HCT116 (cell line): ENCODE measurements around the gene HECTD2. TPM values are rescaled to one million over a fixed set of nuclear protein-coding genes. Genes with fewer than 3 reads are reported as not detected.
"Not testable (repeated sequence)": the region's sequence is repeated elsewhere in the genome, so short reads cannot be mapped to it uniquely, and the experiment has no call there.

Experiments
- ATAC-seq: fragments of 200-7000 bp; cut with Tn5 transposase; 2 replicates; pipeline ENCODE4 v1.9.1; 2020; ENCODE audit warnings: mild to moderate bottlenecking, moderate library complexity
- BruUV-seq: library from RNA; stranded (reverse); fragments of 400-500 nt; replicated peaks from 2 replicates; lab custom pipeline; 2021; lab: Mats Ljungman, UMichigan
- CTCF ChIA-PET: fragments of 300-600 bp; sonication (Branson Sonifier 250); formaldehyde crosslinking; loops from one replicate; lab custom pipeline; 2021; ENCODE audit warnings: antibody characterized with exemption; lab: Charles Lee
- POLR2A ChIA-PET: fragments of 300-600, 350-600 bp; sonication (Branson Sonifier 250); formaldehyde crosslinking; loops from one replicate; lab custom pipeline; 2021; ENCODE audit warnings: antibody characterized with exemption; lab: Charles Lee
- RAD21 ChIA-PET, 2 experiments: fragments of 300-600 bp; sonication (Branson Sonifier 250); formaldehyde crosslinking; loops; one replicate each; lab custom pipeline; 2023; ENCODE audit warnings: low total read pairs in 2 of 2; ENCODE audit not compliant: uncharacterized antibody in 2 of 2, unreplicated experiment in 2 of 2, low non-redundant PET in 1 of 2; lab: Charles Lee
- DNase-seq: peaks from one replicate; pipeline ENCODE4 v3.0.0-alpha.2; 2010; ENCODE audit warnings: low read depth, low spot score
- H2AFZ ChIP-seq: fragments of 200-600 bp; shearing (Covaris generic), sonication (generic); 2 replicates; pipeline ENCODE4 v1.6.1; 2017; ENCODE audit warnings: low read depth, mixed run types, mixed read lengths, antibody characterized with exemption, low read length; ENCODE audit not compliant: poor library complexity, severe bottlenecking
- H3K27ac ChIP-seq: 2 replicates; pipeline ENCODE4 v1.5.1; 2012; ENCODE audit warnings: low read depth, low read length
- H3K27me3 ChIP-seq: fragments of 200-600 bp; sonication (generic); 2 replicates; pipeline ENCODE4 v1.6.1; 2016; ENCODE audit warnings: mixed run types, low read length, mixed read lengths; ENCODE audit not compliant: insufficient read depth
- H3K36me3 ChIP-seq, 2 experiments: fragments of 200-500 bp in 1 of 2; fragments of 200-600 bp in 1 of 2; sonication (Bioruptor generic) in 1 of 2; sonication (generic) in 1 of 2; 2 replicates each; pipeline versions ENCODE4 v1.5.1 to v1.6.1; 2014 to 2016; ENCODE audit warnings: low read length in 2 of 2, inconsistent platforms in 1 of 2, mixed read lengths in 1 of 2, mixed run types in 1 of 2; ENCODE audit not compliant: insufficient read depth in 2 of 2, control insufficient read depth in 1 of 2
- H3K4me1 ChIP-seq, 2 experiments: fragments of 200-600 bp in 1 of 2; sonication (generic) in 1 of 2; 2 replicates each; pipeline versions ENCODE4 v1.5.1 to v1.6.1; 2012 to 2017; ENCODE audit warnings: low read length in 2 of 2, inconsistent platforms in 1 of 2, mild to moderate bottlenecking in 1 of 2, mixed read lengths in 1 of 2, mixed run types in 1 of 2, moderate library complexity in 1 of 2; ENCODE audit not compliant: insufficient read depth in 2 of 2, control insufficient read depth in 1 of 2
- H3K4me2 ChIP-seq: fragments of 200-600 bp; sonication (generic); 2 replicates; pipeline ENCODE4 v1.6.1; 2017; ENCODE audit warnings: mixed run types, low read length, mixed read lengths
- H3K4me3 ChIP-seq, 2 experiments: fragments of 200-600 bp in 1 of 2; sonication (generic) in 1 of 2; replicated peaks in 1 of 2; 2 replicates each; pipeline ENCODE4 v1.5.1; 2011 to 2016; ENCODE audit warnings: low read length in 2 of 2, control low read depth in 1 of 2, low read depth in 1 of 2, mild to moderate bottlenecking in 1 of 2, mixed read lengths in 1 of 2, mixed run types in 1 of 2
- H3K79me2 ChIP-seq: fragments of 200-600 bp; sonication (generic); 2 replicates; pipeline ENCODE4 v1.6.1; 2017; ENCODE audit warnings: mild to moderate bottlenecking, mixed run types, low read length, moderate library complexity, mixed read lengths; ENCODE audit not compliant: insufficient read depth
- H3K9ac ChIP-seq: fragments of 200-600 bp; sonication (generic); 2 replicates; pipeline ENCODE4 v1.6.1; 2016; ENCODE audit warnings: low read length, mixed read lengths
- H3K9me2 ChIP-seq: fragments of 200-600 bp; sonication (generic), shearing (Covaris generic); 2 replicates; pipeline ENCODE4 v1.6.1; 2017; ENCODE audit warnings: mixed run types, mild to moderate bottlenecking, moderate library complexity; ENCODE audit not compliant: insufficient read depth
- H3K9me3 ChIP-seq, 2 experiments: fragments of 200-500 bp in 1 of 2; fragments of 200-600 bp in 1 of 2; sonication (Bioruptor generic) in 1 of 2; sonication (generic) in 1 of 2; 2 replicates each; pipeline ENCODE4 v1.6.1; 2014 to 2017; ENCODE audit warnings: low read length in 2 of 2, mixed read lengths in 2 of 2, inconsistent platforms in 1 of 2, low read depth in 1 of 2, mild to moderate bottlenecking in 1 of 2, mixed run types in 1 of 2, moderate library complexity in 1 of 2; ENCODE audit not compliant: control insufficient read depth in 1 of 2, insufficient read depth in 1 of 2
- H4K20me1 ChIP-seq: fragments of 200-600 bp; sonication (generic), shearing (Covaris generic); 2 replicates; pipeline ENCODE4 v1.6.1; 2017; ENCODE audit warnings: mixed run types, mild to moderate bottlenecking, moderate library complexity; ENCODE audit not compliant: insufficient read depth
- ELF1 ChIP-seq: IDR thresholded peaks from 2 replicates; pipeline ENCODE4 v1.6.1; 2012; ENCODE audit warnings: low read depth, borderline replicate concordance
- FOSL1 ChIP-seq: IDR thresholded peaks from 2 replicates; pipeline ENCODE4 v1.6.1; 2012; ENCODE audit warnings: low read depth
- RAD21 ChIP-seq: IDR thresholded peaks from 2 replicates; pipeline ENCODE4 v1.6.1; 2012; ENCODE audit warnings: low read depth, mild to moderate bottlenecking
- SIN3A ChIP-seq: IDR thresholded peaks from 2 replicates; pipeline ENCODE4 v1.6.1; 2012; ENCODE audit warnings: low read depth
- ZBTB33 ChIP-seq: IDR thresholded peaks from 2 replicates; pipeline ENCODE4 v1.6.1; 2011; ENCODE audit warnings: mild to moderate bottlenecking, low read length, moderate library complexity; ENCODE audit not compliant: insufficient replicate concordance; ENCODE audit errors: extremely low read depth
- ZNF274 ChIP-seq: fragments of 200-500 bp; sonication (Bioruptor generic); IDR thresholded peaks from 2 replicates; pipeline ENCODE4 v1.6.1; 2014; ENCODE audit warnings: mild to moderate bottlenecking, low read depth, low read length, inconsistent platforms
- intact Hi-C: fragments of 100-400 bp; cut with micrococcal nuclease; formaldehyde crosslinking; loops from 2 replicates; pipeline ENCODE4 v1.10.0; 2022
- total RNA-seq: library from RNA; stranded (reverse); gene quantifications from one replicate; pipeline ENCODE4 v1.2.1, GENCODE V29; 2021; ENCODE audit not compliant: unreplicated experiment

HECTD2 gene
- total RNA-seq, 1 experiment from 2014 or later, result 3.0 TPM

- RAD21 ChIA-PET, result no interaction called here
- H3K4me3 ChIP-seq, result no peak overlapping the region
- intact Hi-C loops, result no loop called here
- POLR2A ChIA-PET, result no interaction called here
- BruUV-seq, result no TSS peak
- no peaks in the 10 kb centered on the region for H4K20me1 ChIP-seq
- H3K9me2 ChIP-seq, result no peaks in the 10 kb centered on the region
- CTCF ChIA-PET, result no interaction called here
- H3K27ac ChIP-seq, result no peak overlapping the region
- no peaks in the 10 kb centered on the region for H3K36me3 ChIP-seq
- no peak overlapping the region for H3K4me2 ChIP-seq
- H3K9me3 ChIP-seq, result no peaks in the 10 kb centered on the region
- no peak for ATAC-seq
- H3K79me2 ChIP-seq, result no peaks in the 10 kb centered on the region
- TF ChIP-seq SIN3A (no peak), ZNF274 (no peak), FOSL1 (no peak), ELF1 (no peak), RAD21 (no peak), ZBTB33 (no peak)
- H3K9ac ChIP-seq, result no peak overlapping the region
- no peak overlapping the region for H2AFZ ChIP-seq
- no peaks in the 10 kb centered on the region for H3K27me3 ChIP-seq
- DNase-seq, result no peak
- H3K4me1 ChIP-seq, result no peaks in the 10 kb centered on the region
These were observed 118.6 kb downstream of the HECTD2 start for GRCh38 chr10:91528768-91529167.

DNA sequence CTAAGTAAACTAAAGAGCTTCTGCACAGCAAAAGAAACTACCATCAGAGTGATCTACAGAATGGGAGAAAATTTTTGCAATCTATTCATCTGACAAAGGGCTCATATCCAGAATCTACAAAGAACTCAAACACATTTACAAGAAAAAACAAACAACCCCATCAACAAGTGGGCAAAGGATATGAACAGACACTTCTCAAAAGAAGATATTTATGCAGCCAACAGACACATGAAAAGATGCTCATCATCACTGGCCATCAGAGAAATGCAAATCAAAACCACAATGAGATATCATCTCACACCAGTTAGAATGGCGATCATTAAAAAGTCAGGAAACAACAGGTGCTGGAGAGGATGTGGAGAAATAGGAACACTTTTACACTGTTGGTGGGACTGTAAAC is 124.6 kb downstream of the HECTD2 start:
- CTCF ChIA-PET, H3K9ac ChIP-seq: not testable (repeated sequence)

More for the DNA sequence above, 124.6 kb downstream of the HECTD2 start:
- H2AFZ ChIP-seq, H3K4me2 ChIP-seq, H3K9me3 ChIP-seq, H3K9me2 ChIP-seq, H4K20me1 ChIP-seq, H3K79me2 ChIP-seq, BruUV-seq, H3K27ac ChIP-seq, RAD21 ChIA-PET, H3K4me3 ChIP-seq, H3K4me1 ChIP-seq, POLR2A ChIA-PET, intact Hi-C loops, ATAC-seq, H3K36me3 ChIP-seq, DNase-seq, H3K27me3 ChIP-seq: not testable (repeated sequence)
